ENCODE measurements around the gene LURAP1L.

Gene LURAP1L

DNA sequence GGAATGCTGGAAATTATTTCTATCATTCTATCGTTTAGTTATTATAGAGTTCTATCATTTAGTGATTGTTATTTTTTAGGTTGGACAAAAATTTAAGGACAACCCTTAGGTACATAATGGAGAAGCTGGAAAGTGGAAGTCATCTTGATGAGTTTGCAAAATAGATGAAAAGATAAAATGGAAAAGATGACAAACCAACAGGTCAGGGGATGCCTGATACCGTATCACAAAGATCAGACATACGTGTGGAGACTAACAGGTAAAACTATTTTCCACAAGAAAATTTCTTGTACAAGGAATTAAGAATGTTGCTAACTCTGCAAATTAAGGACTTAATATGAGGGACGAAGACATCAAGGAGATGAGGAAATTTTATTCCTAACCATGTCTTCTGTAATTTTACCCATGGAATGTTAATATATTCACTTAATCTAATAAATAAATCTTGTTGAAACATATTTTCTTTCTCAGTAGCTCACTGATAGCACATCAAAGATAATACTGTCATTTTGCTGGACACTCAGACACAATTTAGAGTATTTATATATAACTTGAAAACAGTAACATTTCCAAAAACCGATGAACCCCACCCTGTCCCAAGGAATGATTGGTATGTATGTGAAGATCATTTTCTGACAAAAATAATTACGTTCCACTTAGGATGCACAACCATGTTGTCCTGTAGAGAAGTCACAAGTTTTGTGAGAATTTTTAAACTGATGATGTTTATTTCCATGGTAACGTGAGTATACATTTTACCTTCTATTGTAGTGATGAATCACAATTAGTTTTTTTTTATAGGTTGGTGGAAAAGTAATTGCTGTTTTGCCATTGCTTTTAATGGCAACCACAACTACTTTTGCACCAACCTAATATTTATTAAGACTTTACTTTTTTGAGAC, 2.6 kb downstream of the LURAP1L start:
- no peak for DNase-seq

GRCh38 chr9:12778389-12778788, 3.6 kb downstream of the LURAP1L start:
- no peak for DNase-seq

GRCh38 chr9:12781226-12781733, 6.5 kb downstream of the LURAP1L start:
- DNase-seq: no peak

- no peak for DNase-seq
Observed at GRCh38 chr9:12783767-12784460, 9.1 kb downstream of the LURAP1L start.

GRCh38 chr9:12784461-12785259, 9.8 kb downstream of the LURAP1L start:
- DNase-seq: no peak

DNA sequence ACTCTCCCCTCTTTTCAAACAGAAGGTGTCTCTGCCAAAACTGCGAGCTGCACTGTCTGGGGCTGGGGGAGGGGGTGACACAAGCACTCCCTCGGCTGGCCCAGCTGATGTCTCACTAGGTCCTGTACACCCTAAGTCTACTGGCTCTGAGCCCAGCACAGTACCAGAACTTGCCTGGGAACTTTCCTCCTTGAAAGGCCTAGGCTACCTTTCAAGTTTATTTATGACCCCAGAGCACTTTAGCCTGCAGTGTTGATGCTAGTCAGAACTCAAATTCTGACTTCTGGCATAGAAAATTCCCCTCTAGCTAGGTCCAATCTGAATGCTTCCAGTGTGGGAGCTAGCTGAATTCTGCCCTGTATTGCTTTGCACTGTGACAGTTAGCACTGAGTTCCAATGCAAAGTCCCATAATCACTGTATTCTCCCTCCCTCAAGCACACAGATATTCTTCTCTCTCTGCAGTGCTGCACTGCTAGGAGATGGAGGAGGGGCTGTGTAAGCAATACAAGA, 10.5 kb downstream of the LURAP1L start:
- no peak for DNase-seq

GRCh38 chr9:12785941-12786340, 11.1 kb downstream of the LURAP1L start:
- DNase-seq: no peak

DNA sequence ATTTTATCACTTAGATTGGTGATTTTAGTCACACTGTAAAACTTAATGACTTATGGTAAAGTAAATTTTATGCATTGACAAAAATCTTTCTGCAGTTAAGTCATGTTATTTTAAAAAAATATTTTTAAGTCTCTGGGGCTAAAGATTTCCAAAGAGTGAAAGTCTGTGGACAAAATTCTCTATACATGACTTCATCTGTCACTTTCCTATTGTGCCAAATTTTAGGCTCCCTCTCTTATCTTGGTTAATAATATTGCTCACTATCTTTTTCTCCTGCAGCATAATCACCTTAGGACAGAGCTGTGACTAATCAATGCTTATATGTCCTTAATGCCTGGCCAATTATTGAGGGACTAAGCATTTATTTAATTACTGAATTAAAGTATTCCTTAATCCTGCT, 15.2 kb downstream of the LURAP1L start:
- no peak for DNase-seq

DNA sequence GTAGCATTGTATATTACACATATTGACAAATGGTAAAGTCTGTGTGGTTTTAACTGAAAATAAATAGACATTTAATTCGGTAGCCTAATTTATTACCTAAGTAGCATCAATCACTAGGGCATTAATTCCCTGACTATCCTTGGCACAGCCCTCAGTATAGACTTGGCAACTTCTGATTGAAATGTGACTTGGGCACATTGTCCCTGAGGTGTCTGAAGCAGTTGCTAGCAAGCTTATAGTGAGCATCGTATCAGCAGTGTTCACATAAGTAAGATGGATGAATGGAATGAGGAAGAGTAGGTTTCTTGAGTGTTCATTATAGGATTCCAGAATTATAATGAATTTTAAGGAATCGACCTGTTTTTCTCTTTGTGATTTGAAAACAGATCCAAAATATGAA, 16.1 kb downstream of the LURAP1L start:
- no peak for DNase-seq

GRCh38 chr9:12794101-12794799, 19.4 kb downstream of the LURAP1L start:
- DNase-seq: no peak

GRCh38 chr9:12796601-12797000, 21.8 kb downstream of the LURAP1L start:
- DNase-seq: no peak

- DNase-seq: no peak
Observed at GRCh38 chr9:12797037-12797436, 22.2 kb downstream of the LURAP1L start.

DNA sequence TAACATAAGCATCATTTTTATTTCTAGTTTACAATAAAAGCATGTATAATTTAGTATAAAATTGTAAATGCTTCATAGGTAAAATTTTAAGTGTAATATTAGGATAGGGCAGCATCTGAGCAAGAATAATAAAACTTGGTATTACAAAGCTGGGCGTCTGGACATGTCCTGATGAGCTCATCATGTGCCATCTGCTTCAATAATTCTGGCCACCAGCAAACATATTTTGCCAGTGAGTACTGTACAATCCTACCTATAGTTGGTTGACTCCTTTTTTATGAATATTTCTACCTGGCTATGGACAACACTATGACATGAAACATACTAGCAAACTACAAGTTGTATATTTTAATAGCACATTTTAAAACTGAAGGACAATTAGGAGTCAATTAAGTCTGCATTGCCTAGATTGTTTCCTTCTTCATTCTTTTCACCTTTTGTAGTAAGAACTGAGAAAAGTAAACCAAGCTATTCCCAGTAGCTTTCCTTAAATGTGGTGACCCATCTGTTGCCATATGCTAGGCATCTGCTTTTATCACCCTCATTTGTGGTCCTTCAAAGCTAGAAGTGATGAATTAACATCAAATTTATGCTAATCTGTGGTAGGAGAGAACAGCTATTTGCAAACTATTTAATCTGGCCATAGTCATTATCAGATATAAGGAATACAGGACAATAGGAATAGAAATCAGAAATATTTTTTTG, 23.4 kb downstream of the LURAP1L start:
- DNase-seq: no peak

- no peak for DNase-seq
Observed at GRCh38 chr9:12801187-12801586, 26.4 kb downstream of the LURAP1L start.

DNA sequence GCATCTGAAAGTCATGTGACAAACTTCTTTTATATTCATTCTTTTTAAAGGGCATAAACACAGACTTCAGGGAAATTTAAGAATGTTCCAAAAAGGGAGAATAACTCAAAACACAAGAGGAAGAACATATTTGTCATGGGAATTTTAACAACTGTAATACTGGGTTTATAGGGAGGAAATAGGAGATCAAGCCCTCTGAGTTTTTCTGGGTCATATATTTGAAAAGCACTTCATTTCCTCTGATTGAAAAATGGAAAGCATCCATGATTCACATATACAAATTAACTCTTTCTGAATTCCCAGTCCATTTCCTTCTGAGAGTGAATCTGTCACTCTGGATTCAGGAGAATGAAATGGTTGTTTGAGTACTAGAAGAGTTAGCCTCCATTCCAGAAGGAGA, 26.8 kb downstream of the LURAP1L start:
- no peak for DNase-seq

- no peak for DNase-seq
Observed at GRCh38 chr9:12802093-12802492, 27.3 kb downstream of the LURAP1L start.

GRCh38 chr9:12808569-12808968, 33.7 kb downstream of the LURAP1L start:
- DNase-seq: no peak

- DNase-seq: no peak
Observed at GRCh38 chr9:12809720-12810119, 34.9 kb downstream of the LURAP1L start.

- no peak for DNase-seq
Observed at GRCh38 chr9:12811935-12812334, 37.1 kb downstream of the LURAP1L start.

DNA sequence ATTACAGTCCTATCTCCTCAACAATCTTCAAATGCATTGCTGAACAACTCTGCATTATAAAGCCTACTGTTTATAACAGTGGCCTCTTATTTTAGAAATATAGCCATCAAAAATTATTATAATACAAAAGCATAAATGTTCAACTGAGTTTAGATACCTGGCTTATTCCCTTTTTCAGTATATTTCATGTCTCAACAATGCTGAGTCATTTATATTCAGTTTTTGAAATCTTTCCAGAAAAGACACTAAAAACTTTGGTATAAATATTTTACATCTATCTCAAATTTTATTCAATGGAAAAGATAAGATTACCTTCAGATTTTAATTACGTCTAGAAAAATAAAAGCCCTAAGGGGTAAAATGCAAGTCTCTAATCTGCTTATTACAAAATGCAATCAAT, 37.9 kb downstream of the LURAP1L start:
- no peak for DNase-seq

DNA sequence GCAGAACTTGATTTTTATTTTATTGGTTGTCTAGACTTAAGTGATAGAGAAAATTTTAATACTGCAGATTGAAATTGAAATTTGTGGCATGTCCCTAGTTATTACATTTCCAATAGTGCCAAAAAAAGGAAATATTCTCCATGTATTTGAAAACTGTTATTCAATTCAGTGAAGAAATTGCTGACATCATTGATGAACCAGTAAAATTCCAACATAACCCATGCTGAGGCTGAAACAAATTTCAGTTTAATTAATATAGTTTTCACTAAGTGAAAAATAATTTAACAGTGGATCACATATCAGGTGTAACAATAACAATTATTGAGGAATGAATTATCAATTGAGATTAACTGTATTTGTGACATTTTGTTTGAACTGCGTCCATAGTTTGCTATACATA, 38.7 kb downstream of the LURAP1L start:
- no peak for DNase-seq
